ENCODE results near the gene DGKA. TPM values are rescaled to one million over a fixed set of nuclear protein-coding genes. Genes with fewer than 3 reads are reported as not detected.

Gene DGKA
- total RNA-seq, 1 experiment from 2014 or later = 58.3 TPM

GRCh38 chr12:55925371-55925770, 5.6 kb upstream of the DGKA start:
- Histone ChIP-seq H3K4me1 (ENCODE audit: control insufficient read depth in 1 of 2, insufficient read depth in 2 of 2, low read length in 2 of 2) (peaks cover 20 to 47% of the 10 kb centered on the region in 2 experiments), H3K9me2 (ENCODE audit: insufficient read depth) (no peaks in the 10 kb centered on the region), H3K9ac (ENCODE audit: low read length) (peak overlapping the region; percentile 86; the same call in 1 of the 2 replicates), H3K79me2 (ENCODE audit: insufficient read depth, low read length) (peaks cover 68% of the 10 kb centered on the region), H3K27me3 (ENCODE audit: insufficient read depth, low read length) (no peaks in the 10 kb centered on the region), H3K4me2 (ENCODE audit: low read length) (peak overlapping the region; percentile 89), H3K27ac (ENCODE audit: low read depth, low read length) (peak overlapping the region; percentile 97; the same call in 1 of the 2 replicates), H3K36me3 (ENCODE audit: control insufficient read depth in 1 of 2, insufficient read depth in 2 of 2, low read length in 2 of 2) (0 out of 4 replicates have a peak, but pooled peaks cover 0 to 2% of the 10 kb centered on the region in 2 experiments), H2AFZ (ENCODE audit: low read depth, low read length, poor library complexity, severe bottlenecking) (no peak overlapping the region), H4K20me1 (ENCODE audit: insufficient read depth) (no peaks in the 10 kb centered on the region), H3K4me3 (replicated peaks in 1 of 2; ENCODE audit: low read depth in 1 of 2, low read length in 2 of 2) (peak overlapping the region; percentile 80 to 99; a peak in 3 of 4 replicates), H3K9me3 (ENCODE audit: control insufficient read depth in 1 of 2, insufficient read depth in 1 of 2, low read depth in 1 of 2, low read length in 2 of 2) (no peaks in the 10 kb centered on the region)
- no TSS peak for BruUV-seq (replicated peaks)
- no peak for ATAC-seq
- no peak for DNase-seq (ENCODE audit: low read depth, low spot score)
- CTCF ChIA-PET = interaction anchor here (1.0 kb wide), 2 partner anchors 30 to 187 kb away, joined by 3 read pairs; no protein-coding TSS in a partner anchor
- intact Hi-C loops (cut with micrococcal nuclease) = no loop called here
- POLR2A ChIA-PET = interaction anchor here (1.4 kb wide), 1 partner anchor 94 kb away, joined by 4 read pairs; no protein-coding TSS in a partner anchor
- TF ChIP-seq ZFX (IDR thresholded peaks at IDR 0.05) (no peak), REST (IDR thresholded peaks at IDR 0.05; ENCODE audit: low read depth) (no peak), CBX3 (IDR thresholded peaks at IDR 0.05; ENCODE audit: low read depth) (no peak), ATF3 (IDR thresholded peaks at IDR 0.05) (no peak), SIN3A (IDR thresholded peaks at IDR 0.05; ENCODE audit: low read depth) (no peak), SRF (IDR thresholded peaks at IDR 0.05; ENCODE audit: low read depth) (no peak), CTCF (IDR thresholded peaks at IDR 0.05 in 2 of 3, conservative IDR thresholded peaks at IDR 0.05 in 1 of 3; ENCODE audit: borderline replicate concordance in 1 of 3, insufficient read depth in 1 of 3, low read depth in 2 of 3, low read length in 2 of 3) (no peak), TCF7L2 (IDR thresholded peaks at IDR 0.05; ENCODE audit: borderline replicate concordance, extremely low read depth, insufficient read depth, insufficient read length) (no peak), MAX (IDR thresholded peaks at IDR 0.05) (no peak), EZH2phosphoT487 (IDR thresholded peaks at IDR 0.05; ENCODE audit: borderline replicate concordance) (no peak), ELF1 (IDR thresholded peaks at IDR 0.05; ENCODE audit: borderline replicate concordance, low read depth) (no peak), ZNF274 (IDR thresholded peaks at IDR 0.05; ENCODE audit: low read depth, low read length) (no peak), EGR1 (IDR thresholded peaks at IDR 0.05; ENCODE audit: low read depth) (no peak), EZH2 (IDR thresholded peaks at IDR 0.05) (no peak), FOSL1 (IDR thresholded peaks at IDR 0.05; ENCODE audit: low read depth) (no peak), POLR2A (IDR thresholded peaks at IDR 0.05; ENCODE audit: borderline replicate concordance, extremely low read depth, insufficient read depth, insufficient read length) (no peak), CEBPB (IDR thresholded peaks at IDR 0.05; ENCODE audit: low read depth) (no peak), POLR2AphosphoS5 (IDR thresholded peaks at IDR 0.05; ENCODE audit: low read depth, low read length) (no peak)
- RAD21 ChIA-PET (ENCODE audit: low non-redundant PET in 1 of 2, low total read pairs in 2 of 2, uncharacterized antibody in 2 of 2, unreplicated experiment in 2 of 2) = no interaction called here
